Cardiac muscle cell (in vitro differentiated cells and primary cell): ENCODE data around the gene RPL23. TPM values are rescaled to one million over a fixed set of nuclear protein-coding genes. Genes with fewer than 3 reads are reported as not detected.

Experiments used
- DNase-seq, 2 donors: peaks; one replicate each; pipeline versions ENCODE4 v3.0.0 to v3.0.0-alpha.2; 2010 to 2017; ENCODE audit warnings: low read depth in 1 of 2, low spot score in 1 of 2
- H3K27ac ChIP-seq: fragments of 200-600 bp; sonication (generic); 2 replicates; pipeline ENCODE4 v1.5.1; 2016
- H3K27me3 ChIP-seq: fragments of 200-600 bp; sonication (generic); 2 replicates; pipeline ENCODE4 v1.6.0; 2016; ENCODE audit warnings: control low read depth
- H3K36me3 ChIP-seq: fragments of 200-600 bp; sonication (generic); 2 replicates; pipeline ENCODE4 v1.5.1; 2016; ENCODE audit warnings: control low read depth
- H3K4me1 ChIP-seq: fragments of 200-600 bp; sonication (generic); 2 replicates; pipeline ENCODE4 v1.8.1; 2017; ENCODE audit warnings: low read depth, mild to moderate bottlenecking, mixed run types
- H3K4me3 ChIP-seq: fragments of 200-600 bp; sonication (generic); 2 replicates; pipeline ENCODE4 v1.5.1; 2016; ENCODE audit warnings: mild to moderate bottlenecking
- H3K9me3 ChIP-seq: fragments of 200-600 bp; sonication (generic); 2 replicates; pipeline ENCODE4 v1.5.1; 2017; ENCODE audit warnings: low read depth, mild to moderate bottlenecking, control low read depth
- polyA plus RNA-seq: library from polyadenylated mRNA; unstranded; fragments of >200 nt; fragmentation: Nextera tagmentation; extraction: Ambion mirVana; gene quantifications from 2 replicates; pipeline ENCODE4 v1.2.1, GENCODE V29; 2016
- total RNA-seq: library from RNA; depleted of rRNA; stranded (reverse); fragments of >200 nt; gene quantifications from 2 replicates; pipeline ENCODE4 v1.2.3, GENCODE V29; 2016
- TF ChIP-seq, protein P1 (sequence below): IDR thresholded peaks from 2 replicates; pipeline ENCODE4 v1.5.1; 2012; ENCODE audit warnings: low read depth, mild to moderate bottlenecking, low read length

The RPL23 gene
- total and polyA plus RNA-seq, 2 experiments from 2014 or later, result 567 to 2,692 TPM

GRCh38 chr17:38852771-38853291 lies 690 bp downstream of the RPL23 start:
- DNase-seq, result no peak
- Histone ChIP-seq H3K4me3 (peak overlapping the region; percentile 88), H3K27ac (peak overlapping the region; percentile 95), H3K27me3 (no peaks in the 10 kb centered on the region), H3K36me3 (peaks cover 43% of the 10 kb centered on the region), H3K9me3 (no peaks in the 10 kb centered on the region), H3K4me1 (peaks cover 14% of the 10 kb centered on the region)
- TF ChIP-seq, protein P1, sequence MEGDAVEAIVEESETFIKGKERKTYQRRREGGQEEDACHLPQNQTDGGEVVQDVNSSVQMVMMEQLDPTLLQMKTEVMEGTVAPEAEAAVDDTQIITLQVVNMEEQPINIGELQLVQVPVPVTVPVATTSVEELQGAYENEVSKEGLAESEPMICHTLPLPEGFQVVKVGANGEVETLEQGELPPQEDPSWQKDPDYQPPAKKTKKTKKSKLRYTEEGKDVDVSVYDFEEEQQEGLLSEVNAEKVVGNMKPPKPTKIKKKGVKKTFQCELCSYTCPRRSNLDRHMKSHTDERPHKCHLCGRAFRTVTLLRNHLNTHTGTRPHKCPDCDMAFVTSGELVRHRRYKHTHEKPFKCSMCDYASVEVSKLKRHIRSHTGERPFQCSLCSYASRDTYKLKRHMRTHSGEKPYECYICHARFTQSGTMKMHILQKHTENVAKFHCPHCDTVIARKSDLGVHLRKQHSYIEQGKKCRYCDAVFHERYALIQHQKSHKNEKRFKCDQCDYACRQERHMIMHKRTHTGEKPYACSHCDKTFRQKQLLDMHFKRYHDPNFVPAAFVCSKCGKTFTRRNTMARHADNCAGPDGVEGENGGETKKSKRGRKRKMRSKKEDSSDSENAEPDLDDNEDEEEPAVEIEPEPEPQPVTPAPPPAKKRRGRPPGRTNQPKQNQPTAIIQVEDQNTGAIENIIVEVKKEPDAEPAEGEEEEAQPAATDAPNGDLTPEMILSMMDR, result no peak

- peaks cover 54% of the 10 kb centered on the region for H3K36me3 ChIP-seq
- TF ChIP-seq, protein P1, result no peak
- H3K9me3 ChIP-seq, result no peaks in the 10 kb centered on the region
- H3K27ac ChIP-seq, result peak overlapping the region; percentile 59
- peak overlapping the region; percentile 88 for H3K4me3 ChIP-seq
- H3K4me1 ChIP-seq, result peaks cover 14% of the 10 kb centered on the region
- no peaks in the 10 kb centered on the region for H3K27me3 ChIP-seq
- no peak for DNase-seq
Observed at GRCh38 chr17:38851434-38851833, 2.1 kb downstream of the RPL23 start.

DNA sequence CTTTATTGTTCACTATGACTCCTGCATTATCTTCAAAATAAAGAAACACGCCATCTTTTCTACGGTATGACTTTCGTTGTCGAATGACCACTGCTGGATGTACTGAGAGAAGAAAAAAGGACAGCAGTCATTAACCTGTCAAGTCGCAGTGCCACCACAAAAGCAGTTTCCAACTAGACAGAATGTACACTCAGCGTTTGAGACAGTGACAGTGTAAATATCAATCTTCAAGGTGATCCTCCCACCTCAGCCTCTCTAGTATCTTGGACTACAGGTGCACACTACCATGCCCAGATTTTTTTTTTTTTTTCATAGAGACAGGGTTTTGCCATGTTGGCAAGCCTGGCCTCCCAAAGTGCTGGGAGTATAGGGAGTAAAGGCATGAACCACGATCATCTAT lies 3.1 kb downstream of the RPL23 start:
- no peak overlapping the region for H3K4me3 ChIP-seq
- no peak overlapping the region for H3K27ac ChIP-seq
- TF ChIP-seq, protein P1, result no peak

GRCh38 chr17:38848939-38849605 lies 4.4 kb downstream of the RPL23 start:
- no peaks in the 10 kb centered on the region for H3K9me3 ChIP-seq
- H3K27ac ChIP-seq, result no peak overlapping the region
- no peaks in the 10 kb centered on the region for H3K27me3 ChIP-seq
- TF ChIP-seq, protein P1, result no peak
- H3K36me3 ChIP-seq, result peaks cover 56% of the 10 kb centered on the region
- H3K4me1 ChIP-seq, result peaks cover 14% of the 10 kb centered on the region
- no peak overlapping the region for H3K4me3 ChIP-seq
- no peak for DNase-seq

More for the DNA sequence above, 3.1 kb downstream of the RPL23 start:
- Histone ChIP-seq H3K27me3 (no peaks in the 10 kb centered on the region), H3K4me1 (peaks cover 14% of the 10 kb centered on the region), H3K9me3 (no peaks in the 10 kb centered on the region), H3K36me3 (peaks cover 56% of the 10 kb centered on the region)
- no peak for DNase-seq

DNA sequence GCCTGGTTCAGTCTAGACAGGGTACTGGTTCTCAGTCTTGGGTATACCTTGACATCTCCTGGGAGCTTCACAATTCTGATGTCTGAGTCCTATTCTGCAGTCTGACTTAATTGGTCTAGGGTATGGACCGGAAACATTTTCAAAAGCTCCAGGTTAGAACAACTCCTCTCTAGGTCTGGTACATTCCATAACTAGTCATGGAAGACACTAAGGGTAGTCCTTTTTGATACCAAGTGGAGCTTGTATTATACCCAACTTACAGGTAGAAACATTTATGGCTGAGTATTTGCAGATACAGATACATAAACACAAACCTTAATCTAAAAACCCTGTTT lies 5.0 kb downstream of the RPL23 start:
- Histone ChIP-seq H3K4me3 (no peak overlapping the region), H3K27ac (peak overlapping the region; percentile 29), H3K4me1 (peaks cover 14% of the 10 kb centered on the region), H3K27me3 (no peaks in the 10 kb centered on the region), H3K36me3 (peaks cover 56% of the 10 kb centered on the region), H3K9me3 (no peaks in the 10 kb centered on the region)
- TF ChIP-seq, protein P1, result no peak
- DNase-seq, result no peak
